CD4-positive, alpha-beta T cell treated with Interleukin-4 for 4 hours (primary cell): ENCODE data around the gene BACH2.
A peak's percentile ranks its signal among the peaks of the same experiment; 100 is the strongest.

Experiments used
- DNase-seq: peaks from one replicate; pipeline ENCODE4 v3.0.0-alpha.2; 2020

The BACH2 gene

GRCh38 chr6:89954721-89955148, 341.9 kb downstream of the BACH2 start:
- DNase-seq = no peak

GRCh38 chr6:89952686-89953085, 344.0 kb downstream of the BACH2 start:
- peak; percentile 83 for DNase-seq

- peak; percentile 4 for DNase-seq
Measured at GRCh38 chr6:89952105-89952671, 344.5 kb downstream of the BACH2 start.

- DNase-seq = no peak
Measured at GRCh38 chr6:89951574-89952104, 345.0 kb downstream of the BACH2 start.

GRCh38 chr6:89950879-89951391, 345.7 kb downstream of the BACH2 start:
- no peak for DNase-seq

GRCh38 chr6:89950446-89950845, 346.2 kb downstream of the BACH2 start:
- no peak for DNase-seq

- DNase-seq = no peak
Measured at GRCh38 chr6:89948876-89949275, 347.8 kb downstream of the BACH2 start.

- DNase-seq = peak; percentile 33
Measured at GRCh38 chr6:89944826-89945407, 351.7 kb downstream of the BACH2 start.

GRCh38 chr6:89944181-89944755, 352.4 kb downstream of the BACH2 start:
- no peak for DNase-seq

- DNase-seq = no peak
Measured at GRCh38 chr6:89942601-89943000, 354.0 kb downstream of the BACH2 start.

- DNase-seq = no peak
Measured at GRCh38 chr6:89941763-89942497, 354.7 kb downstream of the BACH2 start.

- no peak for DNase-seq
Measured at GRCh38 chr6:89941031-89941762, 355.4 kb downstream of the BACH2 start.

- DNase-seq = peak; percentile 76
Measured at GRCh38 chr6:89940225-89941027, 356.2 kb downstream of the BACH2 start.

GRCh38 chr6:89939144-89939543, 357.5 kb downstream of the BACH2 start:
- no peak for DNase-seq

GRCh38 chr6:89938014-89938413, 358.6 kb downstream of the BACH2 start:
- no peak for DNase-seq

GRCh38 chr6:89936177-89936576, 360.5 kb downstream of the BACH2 start:
- no peak for DNase-seq

- DNase-seq = no peak
Measured at GRCh38 chr6:89934685-89935366, 361.8 kb downstream of the BACH2 start.

- no peak for DNase-seq
Measured at GRCh38 chr6:89932245-89932802, 364.3 kb downstream of the BACH2 start.

GRCh38 chr6:89930789-89931188, 365.9 kb downstream of the BACH2 start:
- no peak for DNase-seq

- no peak for DNase-seq
Measured at GRCh38 chr6:89928604-89929003, 368.0 kb downstream of the BACH2 start.
